WTC11 (cell line): Measurements from ENCODE around the gene KRTAP5-2. TPM values are rescaled to one million over a fixed set of nuclear protein-coding genes. Genes with fewer than 3 reads are reported as not detected.

Experiments used
- ATAC-seq: fragments of 200-7000 bp; cut with Tn5 transposase; 2 replicates; pipeline ENCODE4 v1.10.0; 2021; ENCODE audit warnings: mild to moderate bottlenecking, moderate library complexity
- CTCF ChIA-PET: fragments of 300-600 bp; sonication (Branson Sonifier 250); formaldehyde crosslinking; loops from one replicate; lab custom pipeline; 2021; ENCODE audit warnings: antibody characterized with exemption; lab: Charles Lee
- POLR2A ChIA-PET: fragments of 350-600 bp; sonication (Branson Sonifier 250); formaldehyde crosslinking; loops from one replicate; lab custom pipeline; 2021; ENCODE audit warnings: antibody characterized with exemption; lab: Charles Lee
- DNase-seq: peaks from one replicate; pipeline ENCODE4 v3.0.0; 2021; ENCODE audit warnings: low spot score
- H3K27ac Mint-ChIP-seq: 2 replicates; pipeline ENCODE4 v1.8.0; 2021; ENCODE audit warnings: mixed read lengths
- H3K27me3 Mint-ChIP-seq: 2 replicates; pipeline ENCODE4 v1.8.0; 2021; ENCODE audit warnings: low read depth, mild to moderate bottlenecking, moderate library complexity, mixed read lengths
- H3K36me3 Mint-ChIP-seq: 2 replicates; pipeline ENCODE4 v1.8.0; 2021; ENCODE audit warnings: mixed read lengths
- H3K4me1 Mint-ChIP-seq: 2 replicates; pipeline ENCODE4 v1.8.0; 2022; ENCODE audit warnings: mixed read lengths
- H3K4me3 Mint-ChIP-seq: 2 replicates; pipeline ENCODE4 v1.8.0; 2021; ENCODE audit warnings: mild to moderate bottlenecking, moderate library complexity, mixed read lengths
- H3K9me3 Mint-ChIP-seq: 2 replicates; pipeline ENCODE4 v1.8.0; 2021; ENCODE audit warnings: mixed read lengths
- AR ChIP-seq: fragments of 250-450 bp; sonication (Bioruptor Pico); IDR thresholded peaks from 2 replicates; pipeline ENCODE4 v1.9.0; 2021; ENCODE audit warnings: mild to moderate bottlenecking
- CREM ChIP-seq: sonication (generic); formaldehyde crosslinking; IDR thresholded peaks from 2 replicates; pipeline ENCODE4 v1.8.1; 2022; ENCODE audit warnings: mild to moderate bottlenecking, missing genetic modification reagents, moderate library complexity
- CTCF ChIP-seq: fragments of 200-600 bp; IDR thresholded peaks from 2 replicates; pipeline ENCODE4 v1.8.0; 2022; ENCODE audit warnings: antibody characterized with exemption
- E2F5 ChIP-seq: sonication (generic); formaldehyde crosslinking; IDR thresholded peaks from 2 replicates; pipeline ENCODE4 v1.8.1; 2022; ENCODE audit warnings: mild to moderate bottlenecking, moderate library complexity, missing genetic modification reagents
- ESRRA ChIP-seq: sonication (generic); formaldehyde crosslinking; IDR thresholded peaks from 2 replicates; pipeline ENCODE4 v1.8.1; 2022; ENCODE audit warnings: mild to moderate bottlenecking, missing genetic modification reagents, borderline replicate concordance
- ETV6 ChIP-seq: sonication (generic); formaldehyde crosslinking; IDR thresholded peaks from 2 replicates; pipeline ENCODE4 v1.8.1; 2022; ENCODE audit warnings: mild to moderate bottlenecking, missing genetic modification reagents
- HMGA2 ChIP-seq: fragments of 250-450 bp; sonication (Bioruptor Pico); IDR thresholded peaks from 2 replicates; pipeline ENCODE4 v1.4.0; 2021; ENCODE audit warnings: mild to moderate bottlenecking, moderate library complexity
- IRF1 ChIP-seq: sonication (generic); formaldehyde crosslinking; IDR thresholded peaks from 2 replicates; pipeline ENCODE4 v1.8.0; 2023; ENCODE audit warnings: missing genetic modification reagents
- IRF2 ChIP-seq: sonication (generic); formaldehyde crosslinking; IDR thresholded peaks from 2 replicates; pipeline ENCODE4 v1.8.0; 2022; ENCODE audit warnings: low read depth, missing genetic modification reagents, borderline replicate concordance
- MYBL2 ChIP-seq: sonication (generic); formaldehyde crosslinking; IDR thresholded peaks from 2 replicates; pipeline ENCODE4 v1.8.1; 2023; ENCODE audit warnings: mild to moderate bottlenecking, moderate library complexity, missing genetic modification reagents
- PRRX2 ChIP-seq: fragments of 250-450 bp; sonication (Bioruptor Pico); IDR thresholded peaks from 2 replicates; pipeline ENCODE4 v1.8.0; 2021; ENCODE audit warnings: mild to moderate bottlenecking
- TEAD1 ChIP-seq: sonication (generic); formaldehyde crosslinking; IDR thresholded peaks from 2 replicates; pipeline ENCODE4 v1.8.0; 2022; ENCODE audit warnings: mild to moderate bottlenecking, missing genetic modification reagents
- TEAD4 ChIP-seq: sonication (generic); formaldehyde crosslinking; IDR thresholded peaks from 2 replicates; pipeline ENCODE4 v1.8.0; 2022; ENCODE audit warnings: mild to moderate bottlenecking, missing genetic modification reagents
- TP53 ChIP-seq: sonication (generic); formaldehyde crosslinking; IDR thresholded peaks from 2 replicates; pipeline ENCODE4 v1.8.1; 2023; ENCODE audit warnings: mild to moderate bottlenecking, missing genetic modification reagents
- ZBTB43 ChIP-seq: sonication (generic); formaldehyde crosslinking; IDR thresholded peaks from 2 replicates; pipeline ENCODE4 v1.8.1; 2023; ENCODE audit warnings: mild to moderate bottlenecking, missing genetic modification reagents
- ZNF121 ChIP-seq: sonication (generic); formaldehyde crosslinking; IDR thresholded peaks from 2 replicates; pipeline ENCODE4 v1.8.0; 2023; ENCODE audit warnings: missing genetic modification reagents
- ZNF317 ChIP-seq: sonication (generic); formaldehyde crosslinking; IDR thresholded peaks from 2 replicates; pipeline ENCODE4 v1.8.1; 2023; ENCODE audit warnings: low read depth, mild to moderate bottlenecking, moderate library complexity, missing genetic modification reagents, borderline replicate concordance
- ZNF425 ChIP-seq: fragments of 250-450 bp; sonication (Bioruptor Pico); conservative IDR thresholded peaks from 2 replicates; pipeline ENCODE4 v1.9.0; 2021; ENCODE audit warnings: mild to moderate bottlenecking
- ZNF532 ChIP-seq: fragments of 250-450 bp; sonication (Bioruptor Pico); IDR thresholded peaks from 2 replicates; pipeline ENCODE4 v1.9.0; 2021; ENCODE audit warnings: mild to moderate bottlenecking, borderline replicate concordance
- total RNA-seq: library from RNA; stranded (reverse); gene quantifications from 3 replicates; pipeline ENCODE4 v1.2.3, GENCODE V29; 2021

Gene KRTAP5-2
- total RNA-seq, 1 experiment from 2014 or later = not detected

GRCh38 chr11:1638344-1638743 lies 40.2 kb upstream of the KRTAP5-2 start (continued):
- no peak for TF ChIP-seq ZNF532 (CRISPR knock-in tag)
- no peak for TF ChIP-seq TP53 (CRISPR knock-in tag)
- no peak for TF ChIP-seq ZBTB43
- TF ChIP-seq CREM (CRISPR knock-in tag) = no peak
- TF ChIP-seq ZNF425 (CRISPR knock-in tag) = no peak

GRCh38 chr11:1637628-1638027 lies 39.5 kb upstream of the KRTAP5-2 start:
- POLR2A ChIA-PET = no interaction called here
- Mint-ChIP-seq H3K27me3 (peaks cover 22% of the 10 kb centered on the region), H3K4me3 (no peak overlapping the region), H3K36me3 (no peaks in the 10 kb centered on the region), H3K27ac (no peak overlapping the region), H3K9me3 (no peaks in the 10 kb centered on the region), H3K4me1 (peaks cover 5% of the 10 kb centered on the region)
- no peak for ATAC-seq
- no peak for DNase-seq
- CTCF ChIA-PET = interaction anchor here (1.0 to 4.8 kb wide), 5 partner anchors 7 to 195 kb away, joined by 3 to 45 read pairs (median 4); partner anchors contain the start of gene KRTAP5-5
- TF ChIP-seq AR (no peak), ZNF317 (CRISPR knock-in tag) (no peak)

- Mint-ChIP-seq H3K9me3 (no peaks in the 10 kb centered on the region), H3K36me3 (no peaks in the 10 kb centered on the region), H3K4me3 (no peak overlapping the region), H3K27ac (no peak overlapping the region), H3K27me3 (peaks cover 28% of the 10 kb centered on the region), H3K4me1 (peaks cover 7% of the 10 kb centered on the region)
- POLR2A ChIA-PET = no interaction called here
- ATAC-seq (no peak), DNase-seq (no peak)
- CTCF ChIA-PET = interaction anchor here (1.6 kb wide), 1 partner anchor 16 kb away, joined by 7 read pairs; no protein-coding TSS in a partner anchor
- TF ChIP-seq PRRX2 (CRISPR knock-in tag) (no peak), HMGA2 (CRISPR knock-in tag) (no peak), ZNF121 (CRISPR knock-in tag) (no peak), IRF1 (no peak), TEAD4 (CRISPR knock-in tag) (no peak), ESRRA (CRISPR knock-in tag) (no peak), CTCF (no peak), IRF2 (CRISPR knock-in tag) (no peak), E2F5 (CRISPR knock-in tag) (no peak), ETV6 (no peak), TEAD1 (CRISPR knock-in tag) (no peak), MYBL2 (CRISPR knock-in tag) (no peak)
Measured at GRCh38 chr11:1636291-1636950, 38.3 kb upstream of the KRTAP5-2 start.
